ENCODE results near the gene CCDC102B. TPM values are rescaled to one million over a fixed set of nuclear protein-coding genes. Genes with fewer than 3 reads are reported as not detected.

CCDC102B gene
- 21.2 TPM for total RNA-seq

DNA sequence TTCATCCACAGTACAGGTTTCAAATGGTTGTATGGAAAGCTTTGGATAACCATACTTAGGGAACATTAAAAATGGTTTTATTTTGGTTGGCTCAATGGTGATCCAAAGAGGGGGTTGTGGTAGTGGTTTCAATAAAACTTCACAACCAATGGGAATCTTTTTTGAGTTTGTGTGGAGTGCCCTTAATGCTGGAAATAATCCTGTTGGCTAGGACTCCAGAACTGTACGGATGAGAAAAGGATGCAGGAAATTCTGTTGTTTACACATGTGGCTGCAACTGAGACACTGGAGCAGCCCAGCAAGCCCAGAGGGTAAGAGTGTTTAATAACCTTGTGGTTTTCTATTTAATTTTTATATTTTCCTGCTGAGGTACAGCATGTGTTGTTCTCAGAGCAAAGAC lies at the start of gene CCDC102B:
Gene CCDC102B (plus strand): TSS at position 210 of the 400 bp plus-strand sequence. CDS start 38,684 bp downstream, outside the sequence.

Small RNA genes lying within 50 kb of the gene (small RNA-seq; reads per million reads assigned to genes)
- not detected for gene RNU6-39P

Other genes with a start within 250 kb of the CCDC102B start
- 63.9 TPM for gene TMX3, start 83.0 kb upstream of the CCDC102B start, total RNA-seq

Data from diencephalon (tissue), 1 donor.